ENCODE data around the gene PLCB1.

PLCB1 gene

DNA sequence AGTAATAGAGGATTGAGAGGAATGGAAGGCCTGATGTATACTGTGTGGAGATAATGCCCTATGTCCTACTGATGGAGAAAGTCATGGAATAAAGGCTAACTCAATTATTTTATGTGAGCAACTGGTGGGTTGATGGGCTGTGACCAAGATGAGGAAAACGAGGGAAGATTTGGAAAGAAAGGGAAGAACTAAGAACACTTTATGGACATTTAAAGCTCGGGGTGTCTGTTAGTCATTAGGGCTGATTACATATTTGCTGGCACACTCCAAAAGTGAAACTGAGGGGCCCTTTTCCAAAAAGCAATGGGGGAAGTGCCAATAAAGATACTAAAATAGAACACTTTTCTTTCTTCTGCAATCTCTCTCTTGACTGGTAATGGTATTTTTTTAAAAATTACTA lies 439.5 kb downstream of the PLCB1 start:
- in situ Hi-C loops (cut with HindIII; ENCODE audit: low sequenced_read_pairs): no loop called here
- TF ChIP-seq, protein P1, sequence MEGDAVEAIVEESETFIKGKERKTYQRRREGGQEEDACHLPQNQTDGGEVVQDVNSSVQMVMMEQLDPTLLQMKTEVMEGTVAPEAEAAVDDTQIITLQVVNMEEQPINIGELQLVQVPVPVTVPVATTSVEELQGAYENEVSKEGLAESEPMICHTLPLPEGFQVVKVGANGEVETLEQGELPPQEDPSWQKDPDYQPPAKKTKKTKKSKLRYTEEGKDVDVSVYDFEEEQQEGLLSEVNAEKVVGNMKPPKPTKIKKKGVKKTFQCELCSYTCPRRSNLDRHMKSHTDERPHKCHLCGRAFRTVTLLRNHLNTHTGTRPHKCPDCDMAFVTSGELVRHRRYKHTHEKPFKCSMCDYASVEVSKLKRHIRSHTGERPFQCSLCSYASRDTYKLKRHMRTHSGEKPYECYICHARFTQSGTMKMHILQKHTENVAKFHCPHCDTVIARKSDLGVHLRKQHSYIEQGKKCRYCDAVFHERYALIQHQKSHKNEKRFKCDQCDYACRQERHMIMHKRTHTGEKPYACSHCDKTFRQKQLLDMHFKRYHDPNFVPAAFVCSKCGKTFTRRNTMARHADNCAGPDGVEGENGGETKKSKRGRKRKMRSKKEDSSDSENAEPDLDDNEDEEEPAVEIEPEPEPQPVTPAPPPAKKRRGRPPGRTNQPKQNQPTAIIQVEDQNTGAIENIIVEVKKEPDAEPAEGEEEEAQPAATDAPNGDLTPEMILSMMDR (IDR thresholded peaks at IDR 0.05; ENCODE audit: low read depth, low read length, missing control alignments): no peak

DNA sequence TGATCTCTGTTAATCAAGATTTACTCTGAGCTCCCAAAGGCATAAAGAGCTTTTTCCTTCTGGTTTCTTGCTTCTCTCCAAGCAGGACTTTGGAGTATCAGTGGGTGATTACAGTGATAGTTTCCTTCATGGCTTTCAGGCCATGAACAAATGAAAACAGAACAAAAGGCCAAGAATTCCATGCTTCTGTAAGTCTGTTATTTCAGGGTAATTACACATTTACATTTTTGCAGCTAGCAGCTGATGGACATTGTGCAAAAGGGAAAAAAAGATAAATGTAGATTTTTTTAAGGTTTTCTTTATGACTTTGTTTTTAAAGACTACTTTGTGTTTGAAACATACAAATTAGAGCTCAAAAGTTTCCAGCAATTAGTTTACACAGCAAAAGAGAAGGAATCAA lies 441.6 kb downstream of the PLCB1 start:
- TF ChIP-seq, protein P1 (IDR thresholded peaks at IDR 0.05; ENCODE audit: low read depth, low read length, missing control alignments): no peak
- DNase-seq (ENCODE audit: low read depth): no peak
- no peak overlapping the region for H3K4me3 ChIP-seq (ENCODE audit: low read depth, low read length)
- in situ Hi-C loops (cut with HindIII; ENCODE audit: low sequenced_read_pairs): no loop called here

More for the DNA sequence above, 439.5 kb downstream of the PLCB1 start:
- no peak overlapping the region for H3K4me3 ChIP-seq (ENCODE audit: low read depth, low read length)
- DNase-seq (ENCODE audit: low read depth): no peak

DNA sequence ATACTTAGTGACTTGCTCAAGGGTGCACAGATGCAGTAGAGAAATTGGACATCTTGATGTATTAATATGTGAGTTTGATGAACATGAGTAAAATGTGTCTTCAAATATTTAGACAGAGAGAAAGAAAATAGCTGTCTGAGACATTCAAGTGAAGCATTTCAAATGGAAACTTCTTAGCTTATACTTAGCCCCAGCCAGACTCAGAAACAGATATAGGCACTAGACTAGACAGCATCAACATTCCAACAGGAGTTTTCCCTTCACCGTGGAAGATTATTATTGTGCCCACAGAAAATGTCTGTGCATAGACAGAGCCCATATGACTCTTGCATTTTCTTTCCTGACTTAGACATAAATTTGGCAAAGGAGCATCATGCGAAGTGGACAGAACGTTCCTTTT lies 443.0 kb downstream of the PLCB1 start:
- DNase-seq (ENCODE audit: low read depth): no peak
- TF ChIP-seq, protein P1 (IDR thresholded peaks at IDR 0.05; ENCODE audit: low read depth, low read length, missing control alignments): no peak
- H3K4me3 ChIP-seq (ENCODE audit: low read depth, low read length): no peak overlapping the region
- in situ Hi-C loops (cut with HindIII; ENCODE audit: low sequenced_read_pairs): no loop called here

DNA sequence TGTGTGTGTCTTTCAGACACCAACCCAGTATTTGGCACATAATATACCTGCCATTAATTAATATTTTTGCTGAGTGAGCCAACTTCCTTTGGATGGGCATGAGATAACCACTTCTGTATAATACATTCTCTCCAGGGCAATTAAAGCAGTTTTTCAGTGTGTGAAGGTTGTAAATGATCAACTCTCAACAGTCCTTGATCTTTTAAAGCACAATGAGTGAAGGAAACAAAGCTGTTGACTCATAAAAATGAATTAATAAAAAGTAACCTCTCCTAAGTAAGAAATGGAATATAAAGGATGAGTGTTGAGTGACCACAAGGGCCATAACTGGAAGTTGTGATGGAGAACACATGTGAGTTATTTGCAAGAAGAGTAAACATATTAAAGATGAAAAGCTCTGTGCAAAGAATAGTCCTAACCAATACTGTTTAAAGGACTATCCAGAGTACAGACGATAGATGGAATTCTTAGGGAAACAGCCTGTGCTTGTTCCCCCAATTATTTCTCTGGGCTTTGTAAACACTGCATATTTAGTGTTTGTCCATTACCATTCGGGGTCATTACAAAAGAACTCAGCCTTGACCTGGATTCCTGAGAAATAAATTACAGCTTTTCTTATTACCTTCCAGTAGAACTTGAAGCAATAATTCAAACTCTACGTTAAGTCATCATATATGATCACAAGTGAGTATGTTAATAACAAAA lies 446.2 kb downstream of the PLCB1 start:
- TF ChIP-seq, protein P1 (IDR thresholded peaks at IDR 0.05; ENCODE audit: low read depth, low read length, missing control alignments): no peak
- in situ Hi-C loops (cut with HindIII; ENCODE audit: low sequenced_read_pairs): no loop called here
- no peak overlapping the region for H3K4me3 ChIP-seq (ENCODE audit: low read depth, low read length)
- DNase-seq (ENCODE audit: low read depth): no peak

DNA sequence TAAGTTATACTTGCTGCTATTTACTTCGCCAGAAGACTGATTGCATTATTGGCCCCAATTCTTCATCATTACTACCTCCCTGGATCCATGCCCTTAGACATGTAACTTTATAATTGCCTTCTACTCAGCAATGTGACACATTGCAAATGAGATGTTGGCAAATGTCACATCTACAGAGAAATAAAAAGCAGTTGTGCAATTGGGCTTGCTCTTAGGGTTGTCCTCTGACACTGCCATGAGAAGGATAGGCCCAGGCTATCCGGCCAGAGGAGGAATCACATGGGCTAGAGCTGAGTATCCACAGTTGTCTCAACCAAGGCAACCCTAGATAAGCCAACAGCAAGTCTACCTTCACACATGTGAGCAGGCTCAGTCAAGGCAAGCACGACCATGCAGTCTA lies 447.0 kb downstream of the PLCB1 start:
- in situ Hi-C loops (cut with HindIII; ENCODE audit: low sequenced_read_pairs): no loop called here
- H3K4me3 ChIP-seq (ENCODE audit: low read depth, low read length): no peak overlapping the region
- TF ChIP-seq, protein P1 (IDR thresholded peaks at IDR 0.05; ENCODE audit: low read depth, low read length, missing control alignments): no peak
- no peak for DNase-seq (ENCODE audit: low read depth)

DNA sequence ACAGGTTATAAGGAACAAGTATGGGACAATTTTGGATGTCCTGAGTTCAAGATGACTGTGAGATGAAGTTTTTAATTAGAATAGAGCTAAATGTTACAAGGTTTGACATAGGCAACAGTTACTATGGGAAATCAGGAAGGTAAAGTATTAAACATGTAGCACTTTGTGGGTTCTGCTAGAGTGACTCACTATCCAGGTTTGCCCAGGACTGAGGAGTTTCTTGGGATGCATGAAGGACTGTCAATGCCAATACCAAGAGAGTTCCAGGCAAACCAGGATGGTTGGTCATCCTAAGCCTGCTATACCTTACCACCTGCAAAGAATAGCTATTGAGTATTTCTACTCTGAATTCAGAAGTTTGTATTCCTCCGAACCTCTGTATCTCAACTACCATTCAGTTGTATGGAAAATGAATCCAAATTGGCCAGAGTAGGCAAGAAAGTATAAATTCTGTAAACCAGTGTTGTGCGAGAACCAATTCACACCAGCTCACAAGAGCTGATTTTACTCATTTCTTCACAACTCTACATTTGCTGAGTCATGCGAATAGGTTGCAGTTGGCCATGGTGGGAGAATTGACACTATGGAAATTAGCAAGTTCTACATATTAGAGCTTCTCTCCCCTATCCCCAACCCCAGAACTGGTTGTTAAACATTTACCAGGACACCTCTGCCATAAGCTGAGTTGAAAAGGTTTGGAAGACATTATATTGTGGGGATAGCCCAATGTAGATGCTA lies 449.5 kb downstream of the PLCB1 start:
- TF ChIP-seq, protein P1 (IDR thresholded peaks at IDR 0.05; ENCODE audit: low read depth, low read length, missing control alignments): no peak
- in situ Hi-C loops (cut with HindIII; ENCODE audit: low sequenced_read_pairs): no loop called here
- DNase-seq (ENCODE audit: low read depth): no peak
- H3K4me3 ChIP-seq (ENCODE audit: low read depth, low read length): no peak overlapping the region
